IgD-negative memory B cell (primary cell): ENCODE data around the gene EPB41L3. TPM values are rescaled to one million over a fixed set of nuclear protein-coding genes. Genes with fewer than 3 reads are reported as not detected.
"Not testable (repeated sequence)": the region's sequence is repeated elsewhere in the genome, so short reads cannot be mapped to it uniquely, and the experiment has no call there.

Experiments
- H3K27ac Mint-ChIP-seq, 3 donors: one replicate each; pipeline ENCODE4 v1.8.0; 2020 to 2022; ENCODE audit warnings: mild to moderate bottlenecking in 3 of 3, mixed read lengths in 3 of 3, moderate library complexity in 1 of 3
- H3K27me3 Mint-ChIP-seq: one replicate; pipeline ENCODE4 v1.8.0; 2021; ENCODE audit warnings: mixed read lengths
- H3K36me3 Mint-ChIP-seq: one replicate; pipeline ENCODE4 v1.8.0; 2020; ENCODE audit warnings: mild to moderate bottlenecking, mixed read lengths
- H3K4me1 Mint-ChIP-seq, 3 donors: one replicate each; pipeline ENCODE4 v1.8.0; 2020 to 2022; ENCODE audit warnings: mixed read lengths in 3 of 3, mild to moderate bottlenecking in 1 of 3
- H3K4me3 Mint-ChIP-seq, 4 donors: one replicate each; pipeline ENCODE4 v1.8.0; 2020 to 2022; ENCODE audit warnings: mild to moderate bottlenecking in 4 of 4, mixed read lengths in 4 of 4, moderate library complexity in 3 of 4
- H3K9me3 Mint-ChIP-seq, 3 donors: one replicate each; pipeline ENCODE4 v1.8.0; 2020 to 2021; ENCODE audit warnings: mixed read lengths in 3 of 3, mild to moderate bottlenecking in 1 of 3
- polyA plus RNA-seq: library from polyadenylated mRNA; unstranded; fragments of 300-500 nt; fragmentation: Illumina TruSeq; gene quantifications from one replicate; pipeline ENCODE4 v1.2.3, GENCODE V29; 2021

The EPB41L3 gene
- polyA plus RNA-seq, 1 donor from 2014 or later = 0.39 TPM

- Mint-ChIP-seq H3K27me3 (peaks cover 5% of the 10 kb centered on the region), H3K4me1 (no peaks in the 10 kb centered on the region), H3K9me3 (peaks cover 0 to 7% (median 2%) of the 10 kb centered on the region in 3 donors), H3K4me3 (no peak overlapping the region), H3K27ac (peak overlapping the region in 1 of 3 donors; percentile 15), H3K36me3 (peaks cover under 1% of the 10 kb centered on the region)
Observed at GRCh38 chr18:5490753-5491480, 52.9 kb downstream of the EPB41L3 start.

DNA sequence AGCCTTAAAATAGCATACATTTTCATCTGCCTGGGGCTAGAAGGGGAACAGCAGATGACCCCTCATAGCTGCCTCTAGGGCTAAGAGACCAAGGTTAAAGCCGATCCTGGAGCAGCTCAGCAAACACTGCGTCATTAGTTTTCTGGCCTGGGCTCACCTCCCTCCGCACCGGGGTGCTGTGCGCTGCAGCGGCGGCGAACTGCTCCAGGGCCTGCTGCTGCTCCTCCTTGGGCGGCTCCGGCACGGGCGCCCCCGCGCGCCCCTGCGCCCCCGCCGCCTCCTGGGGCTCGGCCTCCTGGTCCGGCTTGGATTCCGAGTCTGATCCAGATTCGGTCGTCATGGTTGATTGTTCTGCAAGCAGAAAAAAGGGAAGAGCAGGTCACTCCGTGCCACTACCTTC lies 55.0 kb downstream of the EPB41L3 start:
- H3K9me3 Mint-ChIP-seq = peaks cover 2 to 7% (median 2%) of the 10 kb centered on the region in 3 donors
- no peak overlapping the region for H3K4me3 Mint-ChIP-seq
- H3K4me1 Mint-ChIP-seq = no peaks in the 10 kb centered on the region
- peaks cover 2% of the 10 kb centered on the region for H3K36me3 Mint-ChIP-seq
- no peak overlapping the region for H3K27ac Mint-ChIP-seq
- peaks cover 1% of the 10 kb centered on the region for H3K27me3 Mint-ChIP-seq

DNA sequence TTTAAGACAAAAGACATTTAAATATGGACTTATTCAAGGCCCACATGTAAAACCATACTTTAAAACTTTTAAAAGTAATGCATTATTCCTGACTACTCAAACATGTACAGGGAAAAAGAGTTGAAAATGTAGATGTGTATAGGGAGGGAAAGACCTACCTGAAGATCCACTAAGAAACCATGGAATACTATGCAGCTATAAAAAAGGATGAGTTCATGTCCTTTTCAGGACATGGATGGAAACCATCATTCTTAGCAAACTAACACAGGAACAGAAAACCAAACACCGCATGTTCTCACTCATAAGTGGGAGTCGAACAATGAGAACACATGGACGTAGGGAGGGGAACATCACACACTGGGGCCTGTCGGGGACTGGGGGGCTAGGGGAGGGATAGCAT lies 55.8 kb downstream of the EPB41L3 start:
- H3K36me3 Mint-ChIP-seq, H3K4me1 Mint-ChIP-seq, H3K4me3 Mint-ChIP-seq, H3K27me3 Mint-ChIP-seq, H3K27ac Mint-ChIP-seq, H3K9me3 Mint-ChIP-seq: not testable (repeated sequence)

- peaks cover 4 to 11% (median 10%) of the 10 kb centered on the region in 3 donors for H3K9me3 Mint-ChIP-seq
- no peak overlapping the region for H3K4me3 Mint-ChIP-seq
- H3K27ac Mint-ChIP-seq = no peak overlapping the region
- H3K36me3 Mint-ChIP-seq = peaks cover 2% of the 10 kb centered on the region
- H3K4me1 Mint-ChIP-seq = no peaks in the 10 kb centered on the region
- H3K27me3 Mint-ChIP-seq = no peaks in the 10 kb centered on the region
Observed at GRCh38 chr18:5484526-5484925, 59.3 kb downstream of the EPB41L3 start.

DNA sequence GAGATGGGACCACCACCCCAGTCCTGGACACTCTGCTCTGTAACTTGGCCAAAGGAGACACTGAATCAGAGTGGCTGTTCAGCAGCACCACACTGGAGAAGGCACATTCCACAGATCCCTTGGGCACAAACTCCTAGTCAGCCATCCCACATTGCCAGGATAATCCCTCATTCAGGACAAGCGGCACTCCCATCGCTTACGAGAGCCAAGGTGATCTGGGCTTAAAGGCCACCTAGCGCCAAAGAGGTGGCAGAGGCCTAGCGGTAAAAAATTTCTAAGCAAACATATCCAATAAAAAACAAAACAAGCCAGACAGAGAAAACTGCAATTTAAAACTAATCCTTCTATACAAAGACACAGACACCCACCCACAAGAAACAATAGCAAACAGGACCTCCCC lies 62.2 kb downstream of the EPB41L3 start:
- Mint-ChIP-seq H3K27me3 (peaks cover 2% of the 10 kb centered on the region), H3K27ac (no peak overlapping the region), H3K9me3 (peaks cover 2 to 10% (median 6%) of the 10 kb centered on the region in 3 donors), H3K4me1 (no peaks in the 10 kb centered on the region), H3K4me3 (no peak overlapping the region), H3K36me3 (peaks cover 2% of the 10 kb centered on the region)

- peaks cover 2 to 9% (median 4%) of the 10 kb centered on the region in 3 donors for H3K9me3 Mint-ChIP-seq
- no peak overlapping the region for H3K4me3 Mint-ChIP-seq
- peaks cover 6% of the 10 kb centered on the region for H3K27me3 Mint-ChIP-seq
- H3K27ac Mint-ChIP-seq = no peak overlapping the region
- H3K36me3 Mint-ChIP-seq = no peaks in the 10 kb centered on the region
- H3K4me1 Mint-ChIP-seq = no peaks in the 10 kb centered on the region
Observed at GRCh38 chr18:5478261-5478660, 65.5 kb downstream of the EPB41L3 start.

DNA sequence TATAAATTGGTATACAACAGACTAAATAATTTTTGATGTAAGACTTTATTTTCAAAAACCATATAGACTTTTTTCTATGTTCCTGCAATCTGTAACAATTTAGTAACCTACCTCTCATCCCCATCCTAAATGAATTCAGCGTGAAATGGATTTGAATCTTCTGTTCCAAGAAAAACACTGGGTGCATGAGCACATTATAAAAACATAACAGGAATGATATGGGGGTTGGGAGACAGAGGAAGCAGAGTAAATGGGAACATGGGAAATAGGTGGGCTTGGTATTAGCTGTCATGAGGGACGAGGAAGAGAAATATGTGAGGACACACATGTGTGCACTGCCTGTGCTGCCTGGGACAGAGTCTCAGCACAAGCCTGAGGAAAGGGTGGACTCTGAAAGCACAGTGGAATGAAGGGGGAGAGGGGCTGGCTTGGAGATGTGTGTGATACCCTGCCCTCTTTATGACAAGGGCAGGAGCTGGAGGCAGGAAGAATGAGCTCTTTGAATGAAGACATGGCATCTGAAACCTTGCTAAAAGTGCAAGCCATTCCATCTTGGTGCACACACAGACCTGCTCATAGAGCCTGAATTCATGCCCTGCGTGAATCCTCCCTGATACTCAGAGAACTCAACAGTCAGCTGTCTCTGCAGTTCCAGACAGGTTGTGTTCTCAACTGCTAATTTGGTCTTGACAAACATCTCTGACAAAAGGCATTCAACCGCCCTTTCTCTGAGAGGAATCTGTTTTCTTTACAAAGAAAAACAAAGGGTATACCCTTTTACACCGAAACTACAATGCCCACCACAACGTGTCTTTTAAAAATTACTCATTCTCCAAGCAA lies 66.6 kb downstream of the EPB41L3 start:
- peaks cover 2 to 5% (median 3%) of the 10 kb centered on the region in 3 donors for H3K9me3 Mint-ChIP-seq
- no peaks in the 10 kb centered on the region for H3K36me3 Mint-ChIP-seq
- peaks cover 6% of the 10 kb centered on the region for H3K27me3 Mint-ChIP-seq
- H3K4me3 Mint-ChIP-seq = no peak overlapping the region
- no peaks in the 10 kb centered on the region for H3K4me1 Mint-ChIP-seq
- H3K27ac Mint-ChIP-seq = no peak overlapping the region

- peaks cover 6% of the 10 kb centered on the region for H3K27me3 Mint-ChIP-seq
- no peaks in the 10 kb centered on the region for H3K36me3 Mint-ChIP-seq
- peaks cover 0 to 1% (median 0%) of the 10 kb centered on the region in 3 donors for H3K9me3 Mint-ChIP-seq
- H3K4me1 Mint-ChIP-seq = no peaks in the 10 kb centered on the region
- H3K27ac Mint-ChIP-seq = no peak overlapping the region
- no peak overlapping the region for H3K4me3 Mint-ChIP-seq
Observed at GRCh38 chr18:5475267-5475666, 68.5 kb downstream of the EPB41L3 start.

GRCh38 chr18:5469340-5469739 lies 74.5 kb downstream of the EPB41L3 start:
- no peaks in the 10 kb centered on the region for H3K4me1 Mint-ChIP-seq

DNA sequence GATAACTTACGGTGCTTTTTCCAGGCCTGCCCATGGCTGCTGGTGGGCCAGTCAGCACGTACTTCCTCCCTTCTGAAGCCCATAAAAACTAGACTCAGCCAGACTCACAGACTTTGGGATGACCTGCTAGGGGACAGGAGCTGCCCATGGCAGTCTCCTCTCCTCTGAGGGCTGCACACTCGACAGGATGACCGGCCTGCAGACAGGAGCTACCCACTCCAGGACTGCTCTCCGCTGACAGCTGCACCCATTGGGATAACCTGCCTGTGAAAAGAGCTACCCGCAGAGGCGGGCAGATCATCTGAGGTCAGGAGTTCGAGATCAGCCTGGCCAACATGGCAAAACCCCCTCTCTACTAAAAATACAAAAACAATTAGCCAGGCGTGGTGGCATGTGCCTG lies 75.4 kb downstream of the EPB41L3 start:
- Mint-ChIP-seq H3K4me3 (no peak overlapping the region), H3K36me3 (no peaks in the 10 kb centered on the region), H3K9me3 (peaks cover 0 to under 1% (median 0%) of the 10 kb centered on the region in 3 donors), H3K27ac (no peak overlapping the region), H3K27me3 (peaks cover 4% of the 10 kb centered on the region), H3K4me1 (no peaks in the 10 kb centered on the region)

More at GRCh38 chr18:5469340-5469739, 74.5 kb downstream of the EPB41L3 start:
- Mint-ChIP-seq H3K36me3 (no peaks in the 10 kb centered on the region), H3K4me3 (no peak overlapping the region), H3K27me3 (peaks cover 4% of the 10 kb centered on the region), H3K27ac (peak overlapping the region in 1 of 3 donors; percentile 41), H3K9me3 (peaks cover 0 to 1% (median 0%) of the 10 kb centered on the region in 3 donors)

GRCh38 chr18:5467671-5468070 lies 76.1 kb downstream of the EPB41L3 start:
- Mint-ChIP-seq H3K4me1 (no peaks in the 10 kb centered on the region), H3K36me3 (no peaks in the 10 kb centered on the region), H3K27me3 (peaks cover 7% of the 10 kb centered on the region), H3K27ac (no peak overlapping the region), H3K9me3 (no peaks in the 10 kb centered on the region), H3K4me3 (no peak overlapping the region)

DNA sequence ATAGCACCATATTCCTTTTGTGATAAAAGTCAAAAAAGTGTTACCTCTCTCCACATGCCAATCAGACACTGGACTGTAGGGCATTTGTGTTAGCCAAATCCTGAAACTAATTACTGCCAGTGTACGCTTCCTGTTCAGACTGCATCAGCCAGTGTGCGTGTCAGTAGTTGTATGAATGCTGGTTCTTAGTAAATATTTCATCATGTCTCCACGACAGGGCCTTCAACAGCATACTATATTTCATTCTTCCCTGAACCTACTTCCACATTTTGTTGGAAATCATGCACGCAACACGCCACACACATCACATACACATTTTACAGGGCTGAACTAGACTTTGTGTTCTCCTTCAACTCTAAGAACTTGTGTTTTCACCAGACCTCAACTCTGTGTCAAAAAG lies 77.5 kb downstream of the EPB41L3 start:
- Mint-ChIP-seq H3K4me1 (no peaks in the 10 kb centered on the region), H3K9me3 (no peaks in the 10 kb centered on the region), H3K27ac (no peak overlapping the region), H3K27me3 (peaks cover 9% of the 10 kb centered on the region), H3K36me3 (no peaks in the 10 kb centered on the region), H3K4me3 (no peak overlapping the region)

DNA sequence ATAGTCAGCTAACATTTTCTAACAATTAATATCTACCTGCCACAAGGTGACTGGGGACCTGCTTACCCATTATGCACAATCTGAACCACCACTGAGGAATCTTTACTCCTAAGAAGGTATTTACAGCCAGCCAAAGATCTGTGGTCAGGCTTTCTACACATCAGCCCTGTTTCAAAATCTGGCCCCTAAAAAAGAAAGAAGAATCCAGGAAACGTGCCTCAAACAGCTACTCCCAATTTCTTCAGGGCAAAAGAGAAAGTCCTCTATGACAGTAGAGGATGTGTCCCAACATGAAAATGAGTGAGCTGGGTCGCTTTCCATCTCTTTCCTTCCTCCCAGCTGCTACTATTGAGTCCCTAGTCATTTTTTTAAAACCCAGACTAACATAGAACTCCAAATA lies 79.5 kb downstream of the EPB41L3 start:
- no peaks in the 10 kb centered on the region for H3K4me1 Mint-ChIP-seq
- H3K9me3 Mint-ChIP-seq = no peaks in the 10 kb centered on the region
- H3K4me3 Mint-ChIP-seq = no peak overlapping the region
- no peaks in the 10 kb centered on the region for H3K36me3 Mint-ChIP-seq
- peak overlapping the region in 1 of 3 donors; percentile 18 for H3K27ac Mint-ChIP-seq
- H3K27me3 Mint-ChIP-seq = peaks cover 7% of the 10 kb centered on the region

GRCh38 chr18:5463831-5464230 lies 80.0 kb downstream of the EPB41L3 start:
- Mint-ChIP-seq H3K27me3 (peaks cover 7% of the 10 kb centered on the region), H3K9me3 (no peaks in the 10 kb centered on the region), H3K4me3 (no peak overlapping the region), H3K4me1 (no peaks in the 10 kb centered on the region), H3K27ac (no peak overlapping the region), H3K36me3 (no peaks in the 10 kb centered on the region)

DNA sequence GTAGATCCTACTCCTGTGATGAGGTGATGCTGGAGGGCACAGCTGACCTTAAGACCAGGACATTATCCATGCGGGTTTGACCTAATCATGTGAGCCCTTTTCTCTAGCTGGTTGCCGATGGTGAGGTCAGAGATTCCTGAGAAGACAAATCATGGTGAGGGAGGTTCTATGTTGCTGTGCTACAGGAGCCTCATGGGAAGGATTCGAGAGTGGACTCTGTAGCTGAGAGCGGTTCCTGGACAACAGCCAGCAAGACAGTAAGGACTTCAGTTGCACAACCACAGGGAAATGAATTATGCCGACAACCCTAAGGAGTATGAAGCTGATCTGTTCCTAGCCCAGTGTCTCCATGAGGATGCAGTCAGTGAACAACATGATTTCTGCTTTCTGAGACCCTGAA lies 80.4 kb downstream of the EPB41L3 start:
- Mint-ChIP-seq H3K4me1 (no peaks in the 10 kb centered on the region), H3K4me3 (no peak overlapping the region), H3K9me3 (no peaks in the 10 kb centered on the region), H3K36me3 (no peaks in the 10 kb centered on the region), H3K27me3 (peaks cover 7% of the 10 kb centered on the region), H3K27ac (no peak overlapping the region)
